ENCODE measurements around the gene MAML2. TPM values are rescaled to one million over a fixed set of nuclear protein-coding genes. Genes with fewer than 3 reads are reported as not detected.

The MAML2 gene
- total RNA-seq, 1 experiment from 2014 or later, result 2.7 TPM

- no peaks in the 10 kb centered on the region for H3K23me2 ChIP-seq (ENCODE audit: insufficient read length, low read depth, low read length, poor library complexity, severe bottlenecking)
- no peak overlapping the region for H3K56ac ChIP-seq (ENCODE audit: insufficient read length, low read depth, low read length)
- no peak overlapping the region for H3K14ac ChIP-seq (ENCODE audit: insufficient read depth, low read length)
- H3K9me3 ChIP-seq (ENCODE audit: control insufficient read depth, low read depth, low read length), result no peaks in the 10 kb centered on the region
- no peak for DNase-seq
- no peak for TF ChIP-seq CTCF (conservative IDR thresholded peaks at IDR 0.05)
- Mint-ChIP-seq H3K9me3 (no peaks in the 10 kb centered on the region), H3K27ac (no peak overlapping the region; a peak in 1 of 7 replicates), H3K4me3 (no peak overlapping the region), H3K36me3 (ENCODE audit: insufficient read depth in 1 of 3, low read depth in 3 of 3) (no peaks in the 10 kb centered on the region; a peak in 2 of 7 replicates), H3K4me1 (peaks cover 27 to 52% of the 10 kb centered on the region in 2 experiments), H3K27me3 (ENCODE audit: low read depth) (no peaks in the 10 kb centered on the region)
- peaks cover 2% of the 10 kb centered on the region; the same call in 1 of the 2 replicates for H3K79me2 ChIP-seq (ENCODE audit: insufficient read depth, low read length)
- no peak overlapping the region for H4K5ac ChIP-seq (ENCODE audit: insufficient read length, low read depth, low read length)
- H2AFZ ChIP-seq (ENCODE audit: low read length), result no peak overlapping the region
- H3K4me2 ChIP-seq (ENCODE audit: insufficient read depth, insufficient read length, low read length), result no peak overlapping the region
- H3K4ac ChIP-seq (ENCODE audit: low read depth, low read length), result no peak overlapping the region
- no peaks in the 10 kb centered on the region for H4K20me1 ChIP-seq (ENCODE audit: control insufficient read depth, insufficient read depth, insufficient read length)
- H2BK120ac ChIP-seq (ENCODE audit: low read depth, low read length, poor library complexity, severe bottlenecking), result no peak overlapping the region
- H3K9ac ChIP-seq (ENCODE audit: extremely low read depth, insufficient read length, low read length), result no peak overlapping the region
- H2BK20ac ChIP-seq (ENCODE audit: low read depth, low read length, poor library complexity, severe bottlenecking), result no peak overlapping the region
- no peaks in the 10 kb centered on the region for H3K79me1 ChIP-seq (ENCODE audit: insufficient read depth, low read depth, low read length, poor library complexity, severe bottlenecking)
- no peak overlapping the region for H3T11ph ChIP-seq (ENCODE audit: low read length)
- H2BK5ac ChIP-seq (ENCODE audit: insufficient read length, low read length), result no peak overlapping the region
- peaks cover 9% of the 10 kb centered on the region; the same call in 1 of the 2 replicates for H3K4me1 ChIP-seq (ENCODE audit: insufficient read depth, low read length)
- H3K18ac ChIP-seq (ENCODE audit: insufficient read length, low read depth, low read length), result no peak overlapping the region
- H4K8ac ChIP-seq (replicated peaks; ENCODE audit: insufficient read length, low read depth, low read length), result no peak overlapping the region
- H2BK15ac ChIP-seq (ENCODE audit: low read depth, low read length), result no peak overlapping the region
- no CpG with 5 or more reads among the region's 2 CpGs for WGBS (ENCODE audit: extremely low coverage, insufficient read length, low lambda C conversion rate)
- H3K23ac ChIP-seq (ENCODE audit: insufficient read length, low read depth, low read length), result no peak overlapping the region
- no peak overlapping the region for H3K27ac ChIP-seq (ENCODE audit: insufficient read length, low read depth, low read length)
- H3K27me3 ChIP-seq (ENCODE audit: insufficient read depth, low read length), result no peaks in the 10 kb centered on the region
- H4K91ac ChIP-seq (ENCODE audit: insufficient read length, low read depth, low read length), result no peak overlapping the region
- no peak overlapping the region for H2AK5ac ChIP-seq (ENCODE audit: insufficient read length, low read length)
- H2BK12ac ChIP-seq (ENCODE audit: insufficient read length, low read depth, low read length), result no peak overlapping the region
Measured at GRCh38 chr11:96319898-96320656, 22.9 kb downstream of the MAML2 start.
